GM19463 (cell line): ENCODE data around the gene PSMG2.
"Not testable (repeated sequence)": the region's sequence is repeated elsewhere in the genome, so short reads cannot be mapped to it uniquely, and the experiment has no call there.

Experiments
- ATAC-seq: cut with Tn5 transposase; IDR thresholded peaks from one replicate; pipeline ENCODE4 v1.9.1; 2021; ENCODE audit warnings: mild to moderate bottlenecking, moderate library complexity; ENCODE audit not compliant: unreplicated experiment

The PSMG2 gene

GRCh38 chr18:12758566-12758965 is 55.7 kb downstream of the PSMG2 start:
- ATAC-seq = not testable (repeated sequence)

DNA sequence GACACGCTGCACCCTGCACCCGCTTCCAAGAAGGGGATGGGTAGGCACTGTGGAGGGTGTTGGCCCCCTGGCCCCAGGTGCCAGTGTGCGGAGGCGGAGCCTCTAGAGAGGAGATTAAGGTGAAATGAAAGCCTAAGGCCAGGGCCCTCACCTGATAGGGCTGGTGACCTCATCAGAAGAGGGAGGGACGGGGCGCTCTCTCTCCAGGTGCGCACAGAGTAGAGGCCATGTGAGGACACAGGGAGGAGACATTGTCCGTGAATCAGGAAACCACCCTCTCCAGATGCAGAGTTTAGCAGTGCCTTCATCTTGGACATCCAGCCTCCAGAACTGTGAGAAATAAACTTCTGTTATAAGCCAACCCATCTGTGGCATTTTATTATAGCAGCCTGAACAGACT is 62.3 kb downstream of the PSMG2 start:
- ATAC-seq = no peak

GRCh38 chr18:12765586-12765985 is 62.7 kb downstream of the PSMG2 start:
- no peak for ATAC-seq

GRCh38 chr18:12766986-12767433 is 64.2 kb downstream of the PSMG2 start:
- ATAC-seq = no peak

DNA sequence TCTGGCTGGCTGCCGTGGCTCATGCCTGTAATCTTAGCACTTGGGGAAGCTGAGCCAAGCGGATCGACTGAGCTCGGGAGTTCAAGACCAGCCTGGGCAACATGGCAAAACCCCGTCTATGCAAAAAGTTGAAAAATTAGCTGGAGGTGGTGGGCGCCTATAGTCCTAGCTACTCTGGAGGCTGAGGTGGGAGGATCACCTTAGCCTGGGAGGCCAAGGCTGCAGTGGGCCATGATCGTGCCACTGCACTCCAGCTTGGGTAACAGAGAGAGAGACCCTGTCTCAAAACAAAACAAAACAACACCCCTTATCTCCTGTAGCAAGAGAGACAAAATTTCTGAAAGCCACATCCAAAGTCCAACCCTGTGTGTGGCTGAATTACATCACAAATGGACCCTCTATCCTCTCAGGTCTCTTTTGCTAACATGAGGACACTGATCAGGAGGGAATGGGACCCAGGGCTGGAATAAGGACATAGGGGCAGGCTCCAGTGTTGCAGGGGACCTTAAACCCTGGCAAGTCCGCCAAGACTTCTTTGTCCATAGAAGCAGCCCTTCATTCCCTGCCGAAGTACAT is 64.8 kb downstream of the PSMG2 start:
- no peak for ATAC-seq

GRCh38 chr18:12768625-12769024 is 65.8 kb downstream of the PSMG2 start:
- ATAC-seq = no peak

- ATAC-seq = no peak
Measured at GRCh38 chr18:12769136-12769535, 66.3 kb downstream of the PSMG2 start.

DNA sequence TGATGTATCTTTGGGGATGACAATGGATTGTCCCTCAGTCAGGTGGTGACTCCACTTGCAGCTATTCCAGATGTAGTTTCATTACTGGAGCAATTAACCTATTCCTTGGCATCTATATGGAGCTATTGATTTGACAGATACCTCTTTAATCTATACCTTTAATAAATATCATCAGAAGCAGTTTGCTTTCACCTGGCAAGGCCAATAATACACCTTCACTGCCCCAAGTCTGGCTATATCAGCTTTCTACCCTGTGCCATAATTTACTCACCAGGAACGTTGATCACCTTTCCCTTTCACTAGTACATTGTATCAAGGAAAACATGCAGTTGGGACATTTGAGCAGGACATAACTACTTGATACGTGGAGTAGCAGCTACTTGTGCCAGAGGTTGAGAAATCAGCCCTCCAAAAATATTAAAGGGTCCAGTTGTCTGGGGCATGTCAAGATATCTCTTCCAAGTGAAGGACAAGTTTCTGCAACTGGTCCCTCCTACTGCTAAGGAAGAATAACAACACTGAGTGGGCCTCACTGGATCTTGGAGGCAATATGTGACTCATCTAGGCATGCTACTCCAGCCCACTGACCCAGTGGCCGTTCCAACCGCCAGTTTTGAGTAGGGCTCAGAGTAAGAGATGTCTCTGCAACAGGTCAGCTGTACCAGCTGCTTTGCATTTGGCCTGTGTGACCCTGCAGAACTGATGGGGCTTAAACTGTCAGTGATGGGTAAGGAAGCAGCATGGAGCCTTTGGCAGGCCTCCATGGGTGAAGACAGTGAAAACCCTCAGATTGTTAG is 67.0 kb downstream of the PSMG2 start:
- ATAC-seq = no peak

- no peak for ATAC-seq
Measured at GRCh38 chr18:12770469-12771219, 67.8 kb downstream of the PSMG2 start.

- no peak for ATAC-seq
Measured at GRCh38 chr18:12772111-12772510, 69.3 kb downstream of the PSMG2 start.

GRCh38 chr18:12773369-12773768 is 70.5 kb downstream of the PSMG2 start:
- ATAC-seq = no peak

DNA sequence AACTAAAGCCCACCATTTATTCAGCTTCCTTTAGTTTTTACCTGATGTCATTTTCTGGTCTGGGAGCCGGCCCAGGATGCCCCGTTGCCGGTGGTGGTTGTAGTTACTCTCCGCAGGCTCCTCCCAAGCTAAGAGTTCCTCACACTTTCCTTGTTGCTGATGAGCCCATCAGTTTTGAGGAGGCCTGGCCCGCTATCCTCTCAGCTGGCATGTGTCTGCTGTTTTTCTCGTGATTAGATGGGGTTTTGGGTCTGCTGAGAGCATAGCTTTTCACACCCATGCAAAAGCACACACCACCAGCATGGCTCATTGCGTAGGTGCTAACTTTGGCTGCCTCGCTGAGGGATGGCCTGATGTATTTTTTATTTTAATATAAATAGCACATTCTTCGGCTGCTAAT is 72.1 kb downstream of the PSMG2 start:
- no peak for ATAC-seq
